Stimulated activated CD8-positive, alpha-beta memory T cell treated with anti-CD3 and anti-CD28 coated beads, Interleukin-7, amount 100 ng/mL, for 1 hour (primary cell): ENCODE measurements around the gene ENOX2.

Experiments
- DNase-seq, 2 donors: peaks; one replicate each; pipeline ENCODE4 v3.0.0-alpha.2; 2020; ENCODE audit warnings: low read depth in 2 of 2

ENOX2 gene

GRCh38 chrX:130702867-130703707, 199.9 kb downstream of the ENOX2 start:
- no peak for DNase-seq

- no peak for DNase-seq
Observed at GRCh38 chrX:130700629-130701028, 202.4 kb downstream of the ENOX2 start.

- DNase-seq = no peak
Observed at GRCh38 chrX:130699618-130700017, 203.4 kb downstream of the ENOX2 start.

- no peak for DNase-seq
Observed at GRCh38 chrX:130696542-130696941, 206.5 kb downstream of the ENOX2 start.

- DNase-seq = no peak
Observed at GRCh38 chrX:130695931-130696330, 207.1 kb downstream of the ENOX2 start.

GRCh38 chrX:130694983-130695382, 208.0 kb downstream of the ENOX2 start:
- DNase-seq = no peak

GRCh38 chrX:130691576-130691975, 211.4 kb downstream of the ENOX2 start:
- no peak for DNase-seq

- no peak for DNase-seq
Observed at GRCh38 chrX:130688360-130688759, 214.6 kb downstream of the ENOX2 start.

GRCh38 chrX:130682990-130683389, 220.0 kb downstream of the ENOX2 start:
- DNase-seq = no peak

- DNase-seq = no peak
Observed at GRCh38 chrX:130680164-130681035, 222.6 kb downstream of the ENOX2 start.

GRCh38 chrX:130676861-130677260, 226.1 kb downstream of the ENOX2 start:
- no peak for DNase-seq

- DNase-seq = no peak
Observed at GRCh38 chrX:130672214-130672613, 230.8 kb downstream of the ENOX2 start.

- DNase-seq = no peak
Observed at GRCh38 chrX:130669233-130669632, 233.8 kb downstream of the ENOX2 start.

GRCh38 chrX:130665263-130665662, 237.7 kb downstream of the ENOX2 start:
- no peak for DNase-seq

- DNase-seq = no peak
Observed at GRCh38 chrX:130658310-130658709, 244.7 kb downstream of the ENOX2 start.

GRCh38 chrX:130654409-130654950, 248.5 kb downstream of the ENOX2 start:
- no peak for DNase-seq

GRCh38 chrX:130652824-130653578, 250.0 kb downstream of the ENOX2 start:
- DNase-seq = no peak

GRCh38 chrX:130649738-130650137, 253.3 kb downstream of the ENOX2 start:
- DNase-seq = no peak

- no peak for DNase-seq
Observed at GRCh38 chrX:130647468-130647867, 255.5 kb downstream of the ENOX2 start.

GRCh38 chrX:130645955-130646583, 256.9 kb downstream of the ENOX2 start:
- DNase-seq = no peak

GRCh38 chrX:130637591-130637990, 265.4 kb downstream of the ENOX2 start:
- DNase-seq = no peak
